Inflammatory macrophage treated with lipopolysaccharide for 1 hour (primary cell): ENCODE data around the gene PTPRD.
"Not testable (repeated sequence)": the region's sequence is repeated elsewhere in the genome, so short reads cannot be mapped to it uniquely, and the experiment has no call there.

ENCODE experiments used
- DNase-seq, 2 donors: peaks; one replicate each; pipeline ENCODE4 v3.0.0-alpha.2; 2020 to 2022

The PTPRD gene

DNA sequence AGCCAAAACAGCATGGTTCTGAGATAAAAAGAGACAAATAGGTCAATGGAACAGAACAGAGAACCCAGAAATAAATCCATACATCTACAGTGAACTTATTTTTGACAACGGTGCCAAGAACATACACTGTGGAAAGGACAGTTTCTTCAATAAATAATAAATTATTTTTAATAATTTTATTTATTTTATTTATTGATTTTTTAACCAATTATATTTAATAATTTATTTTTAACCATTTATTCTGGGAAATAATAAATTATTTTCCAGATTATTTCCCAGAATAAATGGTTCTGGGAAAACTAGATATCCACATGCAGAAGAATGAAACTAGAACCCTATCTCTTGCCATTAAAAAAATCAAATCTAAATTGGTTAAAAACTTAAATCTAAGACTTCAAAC, 1669.4 kb downstream of the PTPRD start:
- DNase-seq: no peak

DNA sequence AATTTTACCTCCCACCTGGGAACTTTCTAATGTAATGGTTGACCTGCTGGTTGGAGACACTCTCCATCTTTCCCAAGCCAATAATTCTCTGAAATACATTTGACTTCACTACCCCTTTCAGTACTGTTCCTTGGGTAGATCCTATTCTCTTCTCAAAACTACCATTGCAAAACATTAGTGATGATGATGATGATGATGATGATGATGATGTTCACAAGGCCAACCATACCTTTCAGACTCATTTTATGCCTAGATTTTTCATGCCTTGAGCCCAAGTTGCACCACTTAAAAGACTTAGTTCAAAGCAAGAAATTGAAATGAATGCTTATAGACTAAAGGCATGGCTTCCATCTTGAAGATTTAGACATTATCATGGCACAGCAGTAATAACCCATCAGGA, 1672.2 kb downstream of the PTPRD start:
- DNase-seq: no peak

DNA sequence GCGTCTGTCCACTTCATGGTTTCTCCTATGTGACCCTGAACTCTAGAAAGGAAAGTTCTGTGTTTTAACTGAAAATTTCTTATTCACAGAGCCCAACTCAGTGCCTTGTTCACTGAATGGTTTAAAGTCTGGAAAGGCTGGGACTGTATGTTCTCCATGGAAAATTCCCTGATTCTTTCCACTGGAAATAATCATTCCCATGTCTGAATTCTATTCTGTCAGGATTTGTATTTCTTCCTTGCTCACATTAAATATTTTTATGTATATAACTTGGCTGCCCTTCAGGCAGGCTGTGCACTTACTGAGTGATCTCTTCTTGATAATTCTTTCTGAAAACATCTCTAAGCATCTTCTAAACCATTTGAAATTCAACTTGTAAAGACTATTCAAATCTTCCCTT, 1686.3 kb downstream of the PTPRD start:
- no peak for DNase-seq

DNA sequence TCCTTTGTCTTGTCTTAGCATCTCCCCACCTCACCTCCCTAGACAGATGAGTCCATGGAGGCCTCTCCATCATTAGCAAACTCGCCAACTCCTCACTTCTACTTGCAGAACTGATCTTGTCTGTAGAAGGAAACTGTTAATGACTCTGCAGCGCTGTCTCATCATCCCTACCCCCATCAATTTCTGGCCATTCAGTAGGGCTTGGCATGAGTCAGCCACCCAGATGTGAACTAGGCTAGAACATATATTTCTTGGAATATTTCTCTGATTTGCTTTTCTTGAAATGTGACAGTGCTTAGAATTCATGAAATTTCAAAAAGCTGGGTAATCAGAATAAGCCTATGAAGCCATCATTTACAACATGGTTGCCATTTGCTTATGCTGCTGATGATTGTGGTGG, 1688.2 kb downstream of the PTPRD start:
- DNase-seq: no peak

DNA sequence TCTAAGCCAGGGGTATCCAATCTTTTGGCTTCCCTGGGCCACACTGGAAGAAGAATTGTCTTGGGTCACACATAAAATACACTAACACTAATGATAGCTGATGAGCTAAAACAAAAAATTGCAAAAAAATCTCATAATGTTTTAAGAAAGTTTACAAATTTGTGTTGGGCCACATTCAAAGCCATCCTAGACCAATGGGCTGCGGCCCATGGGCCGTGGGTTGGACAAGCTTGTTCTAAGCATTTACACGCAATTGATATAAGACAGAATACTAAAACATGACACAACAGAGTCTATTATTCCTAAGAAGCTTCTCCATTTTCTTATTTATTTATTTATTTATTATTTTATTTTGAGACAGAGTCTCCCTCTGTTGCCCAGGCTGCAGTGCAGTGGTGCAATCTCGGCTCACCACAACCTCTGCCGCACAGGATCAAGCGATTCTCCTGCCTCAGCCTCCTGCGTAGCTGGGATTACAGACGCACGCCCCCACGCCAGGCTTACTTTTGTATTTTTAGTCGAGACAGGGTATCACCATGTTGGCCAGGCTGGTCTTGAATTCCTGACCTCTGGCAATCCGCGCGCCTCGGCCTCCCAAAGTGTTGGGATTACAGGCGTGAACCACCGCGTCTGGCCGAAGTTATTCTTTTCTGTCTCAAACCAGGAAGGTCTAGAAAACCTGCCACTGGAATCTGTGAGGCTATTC, 1692.2 kb downstream of the PTPRD start:
- not testable (repeated sequence) for DNase-seq

DNA sequence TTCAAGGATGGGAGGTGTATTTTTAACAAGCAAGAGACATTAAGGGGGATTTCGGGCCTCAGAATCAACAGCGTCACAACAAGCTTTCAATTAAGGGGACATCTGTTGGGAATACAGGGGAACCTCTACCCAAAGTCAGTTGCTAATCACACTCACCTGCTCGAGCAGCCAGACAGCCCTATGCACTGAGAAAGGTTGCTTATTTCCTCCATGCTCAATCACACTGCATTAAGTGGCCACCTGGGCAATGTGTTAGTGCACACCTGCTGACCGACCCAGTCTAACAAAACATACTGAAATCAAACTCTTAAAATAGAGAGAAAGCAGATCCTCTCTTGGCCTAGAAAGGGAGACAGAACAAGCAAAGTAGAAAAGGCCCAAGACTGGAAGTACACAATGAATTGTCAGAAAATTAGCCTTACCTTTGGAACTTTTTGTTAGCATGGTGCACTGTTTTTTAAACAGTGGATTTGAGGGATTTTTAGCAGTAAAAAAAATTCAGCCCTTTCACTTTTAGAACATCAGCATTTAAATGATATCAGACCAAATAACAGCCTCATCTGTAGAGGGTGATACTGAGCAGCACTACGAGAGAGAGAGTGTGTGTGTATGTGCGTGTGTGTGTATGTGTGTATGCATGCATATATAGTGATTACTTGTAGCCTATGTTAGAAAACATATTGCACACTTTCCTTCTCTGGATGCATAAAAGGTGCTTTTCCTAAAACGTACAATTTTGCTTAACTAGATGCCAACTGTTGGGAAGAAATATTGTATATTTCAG, 1694.7 kb downstream of the PTPRD start:
- no peak for DNase-seq

DNA sequence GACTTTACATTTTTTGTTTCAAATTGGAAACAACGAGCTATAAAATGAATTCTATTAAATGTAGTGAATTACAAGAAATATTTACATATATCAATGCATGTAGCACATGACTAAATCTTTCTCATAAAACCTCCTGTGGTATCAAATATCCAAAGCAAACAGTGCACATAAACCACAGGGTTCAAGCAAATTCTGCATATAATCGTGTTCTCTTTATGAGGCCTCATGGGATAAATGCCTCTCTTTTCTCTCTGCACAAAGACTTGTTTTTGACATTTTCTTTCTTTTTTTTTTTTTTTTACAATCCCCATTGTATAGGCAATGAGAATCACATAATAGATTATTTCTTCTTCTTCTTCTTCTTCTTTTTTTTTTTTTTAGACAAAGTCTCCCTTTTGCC, 1696.0 kb downstream of the PTPRD start:
- no peak for DNase-seq

DNA sequence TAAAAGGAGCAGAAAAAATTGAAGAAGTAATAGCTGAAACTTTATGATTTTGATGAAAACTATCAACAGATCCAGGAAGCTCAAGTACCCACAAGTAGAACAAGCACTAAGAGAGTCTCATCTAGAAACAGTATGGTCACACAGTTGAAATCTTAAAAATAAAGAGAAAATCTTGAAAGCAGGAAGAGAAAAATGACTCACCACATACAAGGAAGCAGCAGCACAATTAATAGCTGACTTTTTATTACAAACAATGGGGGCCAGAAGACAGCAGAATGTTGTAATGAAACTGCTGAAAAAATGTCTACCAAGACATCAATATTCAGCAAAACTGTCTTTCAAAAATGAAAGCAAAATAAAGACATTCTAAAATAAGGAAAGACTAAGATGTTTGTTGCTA, 1704.9 kb downstream of the PTPRD start:
- DNase-seq: no peak

DNA sequence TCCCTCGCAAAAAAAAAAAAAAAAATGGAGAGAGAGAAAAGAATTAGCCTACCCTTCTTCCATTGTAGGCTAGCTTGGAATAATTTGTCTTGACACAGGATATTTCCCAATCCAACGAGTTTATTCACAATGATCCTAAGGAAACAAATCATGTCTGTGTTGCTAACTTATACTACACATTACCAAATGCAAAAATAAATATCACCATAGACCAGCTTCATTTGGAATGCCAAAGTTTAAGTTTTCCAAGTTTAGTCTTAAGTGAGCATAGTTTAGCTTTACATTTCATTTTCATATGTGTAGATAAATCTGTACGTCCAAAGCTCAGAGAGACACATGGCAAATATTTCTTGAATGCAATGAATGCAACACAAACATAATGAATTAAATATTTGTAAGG, 1707.1 kb downstream of the PTPRD start:
- no peak for DNase-seq

DNA sequence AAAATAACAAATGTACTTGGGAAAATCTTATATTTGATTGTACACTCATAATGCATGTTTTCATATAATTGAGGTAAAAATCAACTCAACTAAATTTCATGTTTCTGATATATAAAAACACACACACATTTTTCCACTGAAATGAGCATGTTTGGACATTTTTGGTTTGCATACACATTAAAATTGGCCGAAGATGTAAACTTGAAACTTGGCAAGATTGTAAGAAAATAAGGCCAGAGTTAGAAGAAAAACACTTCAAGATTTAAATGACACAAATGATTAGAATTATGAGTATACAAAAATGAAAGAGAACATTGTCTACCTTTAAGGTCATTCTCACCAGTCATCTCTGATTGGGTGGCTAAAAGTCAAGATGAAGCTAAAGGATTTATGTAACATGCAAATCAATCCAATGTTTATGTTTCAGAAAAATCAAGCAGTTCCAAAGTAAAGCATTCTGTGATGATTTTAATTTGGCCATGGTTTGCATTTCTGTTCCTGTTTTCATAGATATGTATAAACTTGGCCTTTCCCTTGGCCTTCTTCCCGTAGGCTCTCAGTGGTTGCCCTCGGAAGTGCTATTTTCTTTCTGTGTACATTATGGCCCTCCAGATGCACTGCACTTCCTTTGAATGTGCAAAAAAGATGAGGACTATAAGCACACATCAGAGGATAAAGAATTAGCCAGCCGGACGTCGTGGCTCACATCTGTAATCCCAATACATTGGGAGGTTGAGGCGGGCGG, 1707.9 kb downstream of the PTPRD start:
- no peak for DNase-seq

DNA sequence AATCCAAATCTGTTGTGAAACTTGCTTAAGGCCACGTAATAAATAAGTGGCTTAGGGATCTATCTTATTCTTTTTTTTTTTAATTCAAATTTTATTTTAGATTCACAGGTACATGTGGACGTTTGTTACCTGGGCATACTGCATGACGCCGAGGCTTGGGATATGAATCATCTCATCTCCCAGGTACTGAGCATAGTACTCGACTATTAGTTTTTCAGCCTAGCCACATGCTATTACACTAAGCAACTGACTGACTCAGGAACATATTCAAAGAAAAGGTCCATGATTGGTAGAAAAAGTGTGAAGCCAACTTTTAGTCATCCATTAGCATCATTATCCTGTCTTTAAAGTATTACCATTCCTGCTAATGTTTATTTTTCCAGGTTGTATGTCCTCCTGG, 1709.7 kb downstream of the PTPRD start:
- DNase-seq: no peak

DNA sequence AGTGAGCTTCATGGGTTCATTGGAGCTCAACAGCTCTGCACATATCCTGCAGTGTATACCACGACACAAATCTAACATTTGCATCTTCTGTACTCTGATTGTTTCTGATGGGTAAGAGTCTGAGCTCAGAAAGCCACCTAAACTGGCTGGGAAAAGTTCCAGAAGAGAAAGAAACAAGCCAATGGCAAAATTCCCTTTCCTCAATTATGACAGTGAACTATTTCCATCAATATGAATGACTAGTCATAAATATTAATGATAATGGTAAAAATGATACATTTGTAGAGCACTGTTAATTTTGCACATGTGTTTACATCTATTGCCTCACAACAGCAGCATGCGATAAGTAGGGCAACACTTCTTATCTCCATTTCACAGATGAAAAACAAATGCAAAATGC, 1711.7 kb downstream of the PTPRD start:
- DNase-seq: no peak

DNA sequence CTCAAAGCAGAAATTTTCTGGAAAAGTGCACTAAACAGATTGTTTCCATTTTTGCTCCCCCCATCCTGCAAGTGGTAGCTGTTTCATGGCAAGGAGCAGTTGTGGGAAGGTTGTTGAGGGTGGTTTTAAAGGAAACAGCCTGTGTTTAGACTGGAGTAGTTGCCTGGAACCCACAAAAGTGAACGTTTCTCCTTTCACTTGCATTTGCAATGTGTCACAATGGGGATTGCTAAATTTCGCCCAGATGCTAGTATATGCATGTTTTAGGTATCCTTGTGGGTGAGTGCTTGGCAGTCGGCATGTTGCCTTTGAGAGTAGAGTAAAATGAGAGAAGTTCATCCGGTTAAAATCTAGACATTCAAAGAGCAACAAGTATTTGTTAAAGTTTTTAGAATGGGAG, 1713.3 kb downstream of the PTPRD start:
- no peak for DNase-seq

DNA sequence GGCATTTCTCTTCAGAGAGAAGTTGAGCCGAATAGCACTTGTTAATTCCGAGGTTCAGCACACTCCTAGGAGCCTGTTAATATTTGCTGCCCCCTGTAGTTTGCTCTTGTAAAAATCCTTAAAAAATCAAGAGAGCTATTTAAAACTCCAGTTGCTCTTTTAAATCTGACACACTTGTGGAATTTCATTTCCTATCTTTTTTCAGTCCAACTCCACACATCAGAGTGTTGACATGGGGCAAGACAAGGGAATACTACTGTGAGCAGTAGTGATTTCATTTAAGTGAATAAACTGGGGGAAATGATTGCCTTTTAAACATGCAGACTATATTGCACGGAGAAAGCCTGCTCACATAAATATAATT, 1717.0 kb downstream of the PTPRD start:
- peak; percentile 7 to 50 for DNase-seq

DNA sequence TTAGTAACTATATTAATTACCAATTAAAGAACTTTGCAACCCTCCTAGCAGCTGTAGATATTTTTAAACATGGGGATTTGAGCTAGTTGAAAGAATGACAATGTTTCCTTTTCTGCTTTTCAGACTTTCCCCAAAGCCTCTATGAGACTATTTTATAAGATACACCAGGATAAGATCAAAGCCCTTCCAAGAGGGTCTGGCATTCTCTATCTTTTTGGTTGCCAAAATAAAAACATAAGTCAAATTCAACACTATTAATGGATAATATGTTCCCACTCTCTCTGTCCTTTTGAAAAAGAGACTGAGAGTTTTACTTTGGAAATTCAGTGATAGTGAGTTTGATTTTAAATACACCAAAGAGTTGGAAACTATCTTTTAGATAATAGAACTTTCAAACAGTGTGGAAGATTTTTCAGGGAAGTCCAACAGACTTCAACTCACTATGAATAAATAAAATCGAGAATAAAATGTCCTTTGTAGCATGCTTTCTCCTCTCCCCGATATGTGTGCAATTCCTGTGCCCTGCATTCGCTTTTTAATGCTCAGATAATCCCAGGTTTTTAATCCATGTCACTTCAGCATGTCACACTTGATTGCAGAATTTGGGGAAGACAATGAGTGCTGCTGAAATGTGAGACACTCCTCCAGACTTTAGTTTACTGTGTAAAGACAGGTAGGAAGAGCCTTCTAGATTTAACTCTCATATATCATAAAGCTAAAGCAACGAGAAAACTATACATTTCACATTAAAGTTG, 1717.5 kb downstream of the PTPRD start:
- no peak for DNase-seq

DNA sequence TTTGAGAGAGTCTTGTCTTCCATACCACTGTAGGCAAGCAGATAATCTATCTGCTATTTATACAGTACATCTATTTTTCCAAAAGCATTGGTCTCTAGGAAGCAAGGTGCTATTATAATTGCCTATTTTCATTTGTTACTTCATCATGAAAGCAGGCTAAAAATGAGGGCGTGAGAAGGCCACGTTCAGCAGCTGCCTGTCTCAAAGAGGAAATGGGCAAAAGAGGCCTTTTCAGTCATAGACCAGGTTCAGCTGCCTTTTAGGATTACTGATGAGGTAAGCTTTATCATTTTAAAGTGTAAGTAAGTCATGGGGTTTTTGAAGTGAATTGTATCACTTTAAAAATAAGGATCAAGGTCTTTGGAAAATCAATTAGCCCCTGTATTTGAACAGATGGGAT, 1722.1 kb downstream of the PTPRD start:
- DNase-seq: no peak

DNA sequence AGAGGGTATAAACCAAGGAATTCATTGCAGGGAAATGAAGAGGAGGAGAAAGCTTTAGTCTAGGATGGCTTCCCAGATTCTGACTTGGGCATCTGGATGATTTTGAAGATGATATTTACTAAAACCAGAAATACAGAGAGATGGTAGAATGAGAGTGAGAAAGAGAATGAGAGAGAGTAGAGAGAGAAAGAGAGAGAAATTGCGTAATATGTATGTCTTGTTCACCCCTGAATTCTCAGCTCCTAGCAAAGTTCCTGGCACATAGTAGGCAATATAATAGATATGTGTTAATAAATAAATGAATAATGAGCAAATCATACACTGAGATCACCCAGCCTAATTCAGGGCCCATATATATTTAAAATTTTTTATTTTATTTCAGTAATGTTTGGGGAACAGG, 1723.7 kb downstream of the PTPRD start:
- no peak for DNase-seq

DNA sequence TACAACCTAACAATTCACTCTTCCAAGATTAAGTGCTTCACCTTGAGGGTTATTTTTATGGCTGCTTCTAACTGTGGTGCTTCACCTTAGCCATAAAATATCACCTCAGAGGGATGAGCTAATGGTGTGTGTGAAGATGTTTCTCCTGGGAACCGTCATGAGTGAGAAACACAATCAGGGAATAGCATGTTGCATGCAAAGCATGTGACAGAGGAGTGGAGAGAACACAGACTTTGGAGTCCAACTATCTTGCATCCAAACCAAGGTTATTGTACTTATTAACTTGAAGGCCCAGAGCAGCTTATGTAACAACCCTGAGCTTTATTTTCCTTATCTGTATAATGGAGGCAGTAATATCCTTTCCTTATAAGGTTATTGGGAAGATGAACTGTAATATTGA, 1724.2 kb downstream of the PTPRD start:
- no peak for DNase-seq

DNA sequence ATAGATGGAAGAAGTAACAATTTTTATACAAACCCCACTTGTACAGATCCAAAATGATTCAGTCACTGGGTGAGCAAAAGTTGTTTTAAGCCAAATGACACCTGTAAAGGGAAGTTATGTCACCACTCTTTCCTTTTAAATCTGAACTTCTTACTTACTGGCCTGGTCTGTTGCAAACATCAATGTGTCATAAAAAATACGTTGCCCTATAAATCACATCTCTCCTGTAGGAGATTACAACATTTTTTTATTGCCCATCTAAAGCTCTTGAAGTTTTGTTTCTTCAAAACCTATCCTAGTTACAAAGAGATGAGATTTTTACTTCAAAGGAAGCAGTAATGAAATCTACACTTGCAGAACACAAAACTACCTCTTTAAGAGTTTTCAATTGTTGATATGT, 1725.4 kb downstream of the PTPRD start:
- DNase-seq: no peak

DNA sequence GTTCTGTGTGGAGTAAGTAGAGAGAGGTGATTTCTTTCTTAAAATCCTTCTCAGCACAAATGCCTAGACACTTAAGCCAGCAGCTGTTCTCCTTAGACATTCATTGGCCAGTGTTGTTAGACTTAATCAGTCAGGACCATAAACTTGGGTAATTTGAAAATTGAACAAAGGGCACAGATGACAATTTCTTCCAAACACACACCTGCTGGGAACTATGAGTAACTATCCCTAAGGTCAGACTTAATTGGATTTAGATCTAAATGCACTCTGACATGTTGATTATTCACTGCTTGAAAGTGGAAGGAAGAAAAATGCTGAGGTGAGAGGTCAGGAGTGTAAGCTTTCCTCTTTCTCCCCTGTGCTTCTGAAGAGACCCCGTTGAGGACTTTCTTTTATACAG, 1729.5 kb downstream of the PTPRD start:
- DNase-seq: no peak

DNA sequence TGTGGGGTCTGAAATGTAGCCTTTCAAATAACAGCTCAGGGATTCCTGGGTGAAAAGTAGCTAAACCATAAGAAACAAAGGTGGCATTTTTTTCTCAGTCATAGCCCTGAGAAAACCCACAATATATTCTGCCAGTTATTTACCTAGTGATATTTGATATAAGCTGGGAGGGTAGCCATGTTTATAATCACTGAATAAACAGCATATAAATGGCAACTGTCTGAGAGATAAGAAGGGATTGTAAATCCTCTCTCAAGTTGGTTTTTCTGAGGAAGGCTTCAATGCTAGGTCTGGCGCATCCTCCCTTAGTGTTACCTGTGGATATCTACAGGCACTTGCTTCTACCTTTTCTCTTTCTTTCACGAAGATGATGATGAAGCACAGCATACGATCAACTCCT, 1732.7 kb downstream of the PTPRD start:
- no peak for DNase-seq

DNA sequence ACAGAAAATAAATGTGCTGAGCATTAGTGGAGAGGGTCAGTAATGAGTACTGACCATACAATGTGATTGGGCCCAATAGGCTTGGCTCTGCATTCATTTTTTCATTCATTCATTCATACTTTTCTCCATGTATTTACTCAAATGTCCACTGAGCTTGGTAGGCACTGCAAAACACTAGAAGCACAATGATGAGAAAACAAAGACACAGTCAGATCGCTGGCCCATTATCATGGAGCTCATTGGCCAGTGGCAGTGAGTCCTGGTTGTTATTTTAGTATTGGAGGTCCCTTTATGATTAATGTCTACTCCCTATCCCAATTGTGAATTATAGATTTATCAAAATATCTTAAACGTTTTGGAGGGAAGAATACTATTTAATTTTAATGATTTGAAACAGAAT, 1733.5 kb downstream of the PTPRD start:
- DNase-seq: no peak

DNA sequence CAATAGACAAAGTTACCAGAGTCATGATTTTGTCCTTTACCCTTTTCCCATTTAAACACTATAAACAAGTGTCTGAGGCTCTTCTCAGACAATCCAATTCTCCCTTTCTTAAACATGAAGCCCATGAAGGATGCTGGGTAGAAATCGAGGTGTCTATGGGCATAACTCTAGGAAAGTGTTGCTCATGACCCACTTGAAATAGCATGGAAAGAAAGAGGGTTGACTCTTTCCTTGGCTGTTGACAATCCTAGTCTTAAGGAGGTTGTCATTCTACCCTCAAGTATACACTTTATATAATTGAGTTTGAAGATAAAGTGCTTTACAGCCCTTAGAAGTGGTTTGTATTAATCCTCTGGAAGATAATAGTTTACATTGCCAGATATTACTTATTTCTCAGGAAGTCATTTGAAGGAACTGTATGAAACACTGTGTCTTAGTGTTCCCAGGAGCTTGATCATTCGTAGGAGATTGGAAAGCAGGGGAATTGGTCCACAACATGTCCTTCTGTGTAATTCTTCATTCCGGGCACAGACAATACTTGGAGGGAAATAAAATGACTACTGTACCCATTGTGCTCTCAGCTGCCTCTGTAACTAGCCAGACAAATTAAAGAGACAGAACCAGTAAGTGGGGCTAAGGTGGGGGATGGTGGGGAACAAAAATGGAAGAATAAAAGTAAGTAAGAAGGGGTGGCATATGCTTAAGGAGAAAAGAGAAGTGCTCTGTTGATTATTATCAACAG, 1734.9 kb downstream of the PTPRD start:
- DNase-seq: no peak
